ENCODE results near the gene MAGI1.

The MAGI1 gene

GRCh38 chr3:66023738-66024385, 14.9 kb downstream of the MAGI1 start:
- no peaks in the 10 kb centered on the region for H3K36me3 ChIP-seq (ENCODE audit: insufficient read depth, low read length)

GRCh38 chr3:66023229-66023628, 15.5 kb downstream of the MAGI1 start:
- no peaks in the 10 kb centered on the region for H3K4me1 ChIP-seq (ENCODE audit: insufficient read depth, low read length, poor library complexity, severe bottlenecking)
- no peaks in the 10 kb centered on the region for H3K9me2 ChIP-seq (replicated peaks; ENCODE audit: low read depth, low read length)
- H3K27me3 ChIP-seq (ENCODE audit: insufficient read depth, low read length, poor library complexity, severe bottlenecking), result no peaks in the 10 kb centered on the region
- no peaks in the 10 kb centered on the region for H3K9me3 ChIP-seq (ENCODE audit: insufficient read depth, low read depth, low read length)
- no peaks in the 10 kb centered on the region for H3K79me2 ChIP-seq (ENCODE audit: insufficient read depth, low read length)
- no peaks in the 10 kb centered on the region for H4K20me1 ChIP-seq (ENCODE audit: insufficient read depth, low read length, poor library complexity, severe bottlenecking)
- TF ChIP-seq EZH2phosphoT487 (IDR thresholded peaks at IDR 0.05; ENCODE audit: borderline replicate concordance), result no peak
- TF ChIP-seq CTCF (conservative IDR thresholded peaks at IDR 0.05; ENCODE audit: low read length), result no peak
- H3F3A ChIP-seq (ENCODE audit: low read depth), result no peaks in the 10 kb centered on the region
- H3K36me3 ChIP-seq (ENCODE audit: insufficient read depth, low read length), result no peaks in the 10 kb centered on the region
- H3K9ac ChIP-seq (ENCODE audit: low read depth, low read length, poor library complexity, severe bottlenecking), result no peak overlapping the region
- no peak overlapping the region for H2AFZ ChIP-seq (ENCODE audit: low read length)
- no peak overlapping the region for H3K4me2 ChIP-seq (ENCODE audit: low read depth, low read length, poor library complexity, severe bottlenecking)
- no peak overlapping the region for H3K4me3 ChIP-seq (ENCODE audit: low read length, poor library complexity, severe bottlenecking)

More at GRCh38 chr3:66023738-66024385, 14.9 kb downstream of the MAGI1 start:
- H3F3A ChIP-seq (ENCODE audit: low read depth), result no peaks in the 10 kb centered on the region
- H4K20me1 ChIP-seq (ENCODE audit: insufficient read depth, low read length, poor library complexity, severe bottlenecking), result no peaks in the 10 kb centered on the region
- no peak overlapping the region for H3K4me2 ChIP-seq (ENCODE audit: low read depth, low read length, poor library complexity, severe bottlenecking)
- TF ChIP-seq CTCF (conservative IDR thresholded peaks at IDR 0.05; ENCODE audit: low read length) (no peak), EZH2phosphoT487 (IDR thresholded peaks at IDR 0.05; ENCODE audit: borderline replicate concordance) (no peak)
- H3K4me3 ChIP-seq (ENCODE audit: low read length, poor library complexity, severe bottlenecking), result no peak overlapping the region
- H3K9me3 ChIP-seq (ENCODE audit: insufficient read depth, low read depth, low read length), result no peaks in the 10 kb centered on the region
- no peaks in the 10 kb centered on the region for H3K4me1 ChIP-seq (ENCODE audit: insufficient read depth, low read length, poor library complexity, severe bottlenecking)
- H3K27me3 ChIP-seq (ENCODE audit: insufficient read depth, low read length, poor library complexity, severe bottlenecking), result no peaks in the 10 kb centered on the region
- H3K9me2 ChIP-seq (replicated peaks; ENCODE audit: low read depth, low read length), result no peaks in the 10 kb centered on the region
- no peak overlapping the region for H2AFZ ChIP-seq (ENCODE audit: low read length)
- no peak overlapping the region for H3K9ac ChIP-seq (ENCODE audit: low read depth, low read length, poor library complexity, severe bottlenecking)
- H3K79me2 ChIP-seq (ENCODE audit: insufficient read depth, low read length), result no peaks in the 10 kb centered on the region

- no peak overlapping the region for H3K4me3 ChIP-seq (ENCODE audit: low read length, poor library complexity, severe bottlenecking)
- H3K79me2 ChIP-seq (ENCODE audit: insufficient read depth, low read length), result no peaks in the 10 kb centered on the region
Measured at GRCh38 chr3:66021731-66022131, 17.0 kb downstream of the MAGI1 start.

More at GRCh38 chr3:66021731-66022131, 17.0 kb downstream of the MAGI1 start:
- H3K4me2 ChIP-seq (ENCODE audit: low read depth, low read length, poor library complexity, severe bottlenecking), result no peak overlapping the region
- H3K27me3 ChIP-seq (ENCODE audit: insufficient read depth, low read length, poor library complexity, severe bottlenecking), result no peaks in the 10 kb centered on the region
- no peak overlapping the region for H3K9ac ChIP-seq (ENCODE audit: low read depth, low read length, poor library complexity, severe bottlenecking)
- H3K9me2 ChIP-seq (replicated peaks; ENCODE audit: low read depth, low read length), result no peaks in the 10 kb centered on the region
- no peak overlapping the region for H2AFZ ChIP-seq (ENCODE audit: low read length)
- H3K9me3 ChIP-seq (ENCODE audit: insufficient read depth, low read depth, low read length), result no peaks in the 10 kb centered on the region
- no peaks in the 10 kb centered on the region for H3K4me1 ChIP-seq (ENCODE audit: insufficient read depth, low read length, poor library complexity, severe bottlenecking)
- H4K20me1 ChIP-seq (ENCODE audit: insufficient read depth, low read length, poor library complexity, severe bottlenecking), result no peaks in the 10 kb centered on the region
- H3F3A ChIP-seq (ENCODE audit: low read depth), result no peaks in the 10 kb centered on the region
- TF ChIP-seq EZH2phosphoT487 (IDR thresholded peaks at IDR 0.05; ENCODE audit: borderline replicate concordance) (no peak), CTCF (conservative IDR thresholded peaks at IDR 0.05; ENCODE audit: low read length) (no peak)
- no peaks in the 10 kb centered on the region for H3K36me3 ChIP-seq (ENCODE audit: insufficient read depth, low read length)

Data from Loucy (cell line).